HG02884 (cell line): ENCODE data around the gene HNRNPLL.

Experiments used
- ATAC-seq: cut with Tn5 transposase; IDR thresholded peaks from one replicate; pipeline ENCODE4 v1.9.1; 2021; ENCODE audit warnings: mild to moderate bottlenecking, moderate library complexity; ENCODE audit not compliant: unreplicated experiment

Gene HNRNPLL

DNA sequence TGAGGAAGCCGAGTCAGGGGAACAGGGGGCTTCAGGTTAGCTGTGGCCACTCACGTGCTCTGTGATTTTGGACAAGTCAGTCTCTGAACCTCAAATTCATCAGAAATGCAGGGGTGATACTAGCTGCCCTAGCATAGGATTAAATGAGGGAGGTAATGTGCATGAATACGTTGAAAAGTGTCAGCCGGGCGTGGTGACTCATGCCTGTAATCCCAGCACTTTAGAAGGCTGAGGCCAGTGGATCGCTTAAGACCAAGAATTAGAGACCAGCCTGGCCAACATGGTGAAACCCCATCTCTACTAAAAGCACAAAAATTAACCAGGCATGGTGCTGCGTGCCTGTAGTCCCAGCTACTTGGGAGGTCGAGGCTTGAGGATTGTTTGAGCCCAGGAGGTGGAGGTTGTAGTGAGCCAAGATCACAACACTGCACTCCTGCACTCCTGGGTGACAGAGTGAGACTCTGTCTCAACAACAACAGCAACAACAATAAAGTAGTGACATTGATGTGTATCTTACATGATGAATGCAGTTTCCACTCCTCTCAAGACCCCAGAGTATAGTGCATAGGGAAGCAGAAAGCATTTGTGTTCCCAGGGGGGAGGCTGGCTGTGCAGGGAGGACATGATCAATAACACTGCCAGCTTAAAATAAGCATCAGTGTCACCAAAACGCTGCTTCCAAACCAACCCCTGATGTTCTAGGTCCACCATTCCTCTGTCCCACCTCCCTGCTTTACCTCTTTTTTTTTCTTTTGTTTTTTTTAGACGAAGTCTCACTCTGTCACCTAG is 68.8 kb downstream of the HNRNPLL start:
- ATAC-seq = no peak

DNA sequence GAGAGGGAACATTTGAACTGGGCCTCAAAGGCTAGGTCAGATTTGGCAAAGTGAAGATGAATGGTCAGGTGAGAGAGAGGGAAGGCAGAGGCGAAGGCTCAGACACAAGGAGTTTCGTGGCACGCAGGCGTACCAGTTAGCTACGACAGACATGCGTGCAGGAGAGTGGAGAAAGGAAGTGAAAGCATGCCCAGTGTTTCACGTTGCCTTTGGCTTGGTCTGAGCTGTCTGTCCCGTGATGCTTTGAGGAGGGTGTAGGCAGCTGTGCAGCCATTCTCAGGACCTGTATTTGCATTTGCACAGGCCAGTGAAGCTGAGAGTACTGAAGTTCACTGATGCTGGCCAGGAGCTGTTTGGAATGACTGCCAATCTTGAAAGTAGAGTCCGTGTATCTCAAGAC is 69.5 kb downstream of the HNRNPLL start:
- ATAC-seq = peak; percentile 96

DNA sequence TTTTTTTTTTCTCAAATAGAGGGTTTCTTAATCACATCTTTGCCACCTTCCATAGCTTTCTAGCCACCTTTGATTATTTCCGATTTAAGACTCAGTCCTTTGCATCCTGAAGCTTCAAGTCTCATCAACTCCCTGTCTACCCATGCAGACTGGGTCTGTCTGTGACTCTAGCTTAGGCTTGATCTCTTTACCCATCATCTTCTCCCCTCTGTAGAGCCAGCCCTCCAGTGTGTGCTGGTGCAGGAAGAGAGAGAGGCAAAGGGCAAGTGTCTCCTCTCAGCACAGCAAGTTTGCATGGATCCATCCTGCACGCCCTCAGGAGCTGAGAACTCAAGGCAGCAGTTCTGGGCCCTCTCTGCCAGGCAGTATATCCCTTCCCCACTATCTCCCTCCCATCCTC is 70.4 kb downstream of the HNRNPLL start:
- ATAC-seq = no peak

DNA sequence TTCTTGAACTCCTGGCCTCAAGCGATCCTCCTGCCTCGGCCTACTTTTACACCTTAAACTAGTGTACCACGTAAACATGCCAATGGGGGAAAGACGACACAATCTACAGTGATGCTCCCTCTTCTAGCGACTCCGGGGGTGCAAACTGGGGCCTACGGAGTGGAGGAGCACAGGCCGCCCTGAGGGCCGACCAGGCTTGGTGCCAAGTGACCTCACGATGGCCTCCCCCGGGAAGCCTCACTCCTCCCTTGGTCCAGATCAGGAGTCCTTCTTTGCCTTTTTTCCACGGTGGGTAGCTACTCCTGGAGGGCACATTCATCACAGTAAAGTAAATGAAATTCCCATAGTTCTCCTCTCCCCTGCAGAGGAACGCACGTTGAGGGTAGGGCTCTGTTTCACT is 73.5 kb downstream of the HNRNPLL start:
- ATAC-seq = no peak

DNA sequence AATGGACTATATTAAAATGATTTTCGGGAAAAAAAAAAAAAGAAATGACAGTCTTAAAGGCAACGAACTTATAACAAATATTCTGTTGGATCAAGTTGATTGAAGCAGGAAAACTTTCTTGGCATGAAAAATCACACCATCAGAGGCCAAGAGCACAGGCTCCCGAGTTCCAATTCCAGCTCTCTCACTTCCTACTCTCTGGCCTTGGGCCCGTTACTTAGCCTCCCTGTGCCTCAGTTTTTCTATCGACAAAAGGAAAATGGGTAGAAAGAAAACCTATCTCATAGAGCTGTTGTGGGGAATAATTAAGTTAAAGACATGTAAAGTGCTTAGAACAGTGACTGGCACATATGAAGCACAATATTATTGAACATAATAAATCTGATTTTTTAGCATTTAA is 74.2 kb downstream of the HNRNPLL start:
- no peak for ATAC-seq

DNA sequence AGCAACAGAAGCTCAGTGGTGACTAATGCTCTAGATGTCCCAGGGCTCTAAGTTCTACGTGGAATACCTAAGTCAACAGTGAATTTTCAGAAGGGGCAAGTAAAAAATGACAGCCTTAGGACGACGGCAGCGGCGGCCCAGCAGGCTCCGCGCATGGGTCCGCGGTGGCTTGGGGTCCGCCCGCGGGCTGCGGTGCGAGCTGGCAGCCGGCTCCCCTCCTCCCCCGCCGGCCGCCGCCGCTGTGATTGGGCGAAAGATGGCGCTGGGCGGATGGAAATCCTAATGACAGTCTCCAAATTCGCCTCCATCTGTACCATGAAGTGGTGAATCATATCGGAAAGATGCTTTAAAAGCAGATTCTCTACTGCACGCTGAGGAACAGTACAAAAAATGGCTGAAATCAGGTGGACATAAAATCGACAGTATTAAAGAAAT is 74.7 kb downstream of the HNRNPLL start:
- ATAC-seq = no peak

DNA sequence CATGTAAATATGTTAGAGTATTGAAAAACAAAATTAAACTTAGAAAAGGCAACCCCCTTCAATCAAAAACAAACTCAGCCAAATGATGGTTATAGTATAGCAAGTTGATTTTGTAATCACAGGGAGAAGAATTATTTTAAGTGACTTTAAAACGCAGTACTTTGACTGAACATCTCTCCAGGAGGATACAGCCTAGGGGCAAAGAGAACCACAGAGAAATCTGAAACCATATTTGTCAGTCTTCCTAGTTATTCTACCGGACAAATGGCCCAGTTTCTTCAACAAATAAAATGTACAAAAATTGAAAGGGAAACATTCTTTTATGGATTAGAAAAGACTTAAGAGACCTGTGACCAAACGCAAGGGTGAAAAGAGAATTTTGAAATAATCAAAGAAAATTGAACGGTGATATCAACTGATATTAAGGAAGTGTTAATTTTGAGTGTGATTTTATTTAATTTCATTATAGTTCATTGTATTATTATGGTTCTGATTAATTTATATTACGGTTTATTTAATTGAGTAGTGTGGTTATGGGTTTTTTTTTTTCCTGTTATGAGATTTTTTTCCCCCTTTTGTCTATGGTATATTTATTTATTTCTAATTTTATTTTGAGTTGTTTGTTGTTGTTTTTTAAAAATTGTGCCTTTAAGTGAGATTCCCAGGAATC is 75.3 kb downstream of the HNRNPLL start:
- ATAC-seq = no peak

DNA sequence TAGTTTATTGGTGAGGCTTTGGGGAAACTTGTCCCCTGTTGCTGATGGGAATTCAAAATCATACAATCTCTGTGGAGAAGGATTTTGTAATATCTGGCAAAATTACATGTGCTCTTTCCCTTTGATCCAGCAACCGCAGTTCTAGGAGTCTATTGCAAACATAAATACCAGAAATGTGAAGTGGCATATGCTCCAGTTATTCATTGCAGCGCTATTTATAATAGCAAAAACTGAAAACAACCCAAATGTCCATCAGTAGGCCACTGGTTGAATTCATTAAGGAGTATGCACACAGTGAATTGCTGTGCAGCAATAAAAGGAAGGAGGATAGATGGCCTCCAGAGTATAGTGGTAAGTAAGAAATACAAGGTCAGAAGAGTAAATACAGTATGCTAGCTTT is 76.5 kb downstream of the HNRNPLL start:
- ATAC-seq = no peak

DNA sequence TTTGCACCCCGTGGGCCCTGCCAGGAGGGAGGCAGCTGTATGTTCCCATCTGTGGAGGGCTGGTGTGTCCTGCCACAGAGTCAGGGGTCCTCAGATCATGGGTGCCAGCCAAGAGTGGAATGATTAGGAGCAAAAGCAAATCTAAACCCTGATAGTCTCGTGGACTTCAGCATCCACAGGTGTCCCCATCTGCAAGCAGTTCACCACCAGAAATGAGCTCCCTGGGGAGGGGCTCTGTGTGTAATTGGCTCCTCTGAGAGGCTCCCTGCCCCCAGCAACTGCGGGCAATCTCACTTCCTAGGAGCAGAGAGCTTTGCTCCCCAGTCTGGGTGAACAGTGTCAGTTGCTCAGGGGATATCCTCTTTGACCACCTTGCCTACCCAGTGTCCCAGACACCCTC is 78.1 kb downstream of the HNRNPLL start:
- ATAC-seq = no peak

DNA sequence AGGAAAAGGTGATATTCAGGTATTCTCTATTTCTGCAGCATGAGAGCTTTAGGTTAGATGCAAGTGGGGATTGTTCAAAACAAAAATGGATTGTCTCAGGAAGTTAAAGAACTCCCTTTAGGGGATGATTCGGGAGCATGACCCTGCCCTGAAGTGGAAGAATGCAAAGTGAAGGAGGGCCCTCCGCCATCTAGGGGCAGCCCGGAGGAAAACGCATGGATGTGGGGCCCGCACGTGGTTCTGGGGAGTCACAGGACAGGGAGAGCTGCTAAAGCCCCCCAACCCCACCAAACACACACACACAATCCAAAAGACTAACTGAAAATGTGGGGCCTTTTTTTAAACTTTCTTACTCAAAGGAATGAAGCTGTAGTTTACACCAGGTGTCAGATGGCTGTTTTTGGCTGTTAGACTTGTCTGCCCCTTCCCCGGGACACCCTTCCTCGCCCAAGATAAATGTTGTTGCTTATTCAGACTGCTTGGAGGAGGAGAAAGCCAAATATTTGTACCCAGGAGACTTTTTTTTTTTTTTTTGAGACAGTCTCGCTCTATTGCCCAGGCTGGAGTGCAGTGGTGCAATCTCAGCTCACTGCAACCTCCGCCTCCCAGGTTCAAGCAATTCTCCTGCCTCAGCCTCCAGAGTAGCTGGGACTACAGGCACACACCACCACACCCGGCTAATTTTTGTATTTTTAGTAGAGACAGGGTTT is 78.8 kb downstream of the HNRNPLL start:
- no peak for ATAC-seq

DNA sequence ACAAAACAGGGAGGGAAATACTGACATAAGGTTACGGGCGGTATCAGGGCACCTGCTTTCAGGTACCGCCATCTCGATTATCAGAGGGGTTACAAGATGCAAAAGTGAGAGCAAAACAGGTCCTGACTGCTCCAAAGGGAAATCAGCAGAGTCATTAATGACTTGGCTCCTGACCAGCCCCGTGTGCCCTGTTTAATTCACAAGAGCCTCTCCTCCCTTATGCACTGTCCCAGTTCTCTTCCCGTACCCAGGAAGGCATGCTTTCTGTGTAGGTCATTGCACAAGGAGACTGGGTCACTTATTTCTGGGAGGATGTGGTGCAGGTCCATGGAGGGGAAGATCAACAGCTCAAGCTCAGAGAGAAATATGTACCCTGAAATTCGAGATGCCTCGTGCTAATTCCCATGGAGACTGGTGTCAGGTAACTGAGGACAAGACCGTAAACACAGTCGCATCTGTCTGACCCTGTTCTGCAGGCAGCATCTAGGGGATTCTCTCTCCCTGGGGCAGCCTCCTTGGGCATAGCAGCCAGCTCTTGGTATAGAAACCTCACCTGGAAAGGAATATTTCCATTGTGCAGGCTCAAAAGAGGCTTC is 79.9 kb downstream of the HNRNPLL start:
- ATAC-seq = no peak

DNA sequence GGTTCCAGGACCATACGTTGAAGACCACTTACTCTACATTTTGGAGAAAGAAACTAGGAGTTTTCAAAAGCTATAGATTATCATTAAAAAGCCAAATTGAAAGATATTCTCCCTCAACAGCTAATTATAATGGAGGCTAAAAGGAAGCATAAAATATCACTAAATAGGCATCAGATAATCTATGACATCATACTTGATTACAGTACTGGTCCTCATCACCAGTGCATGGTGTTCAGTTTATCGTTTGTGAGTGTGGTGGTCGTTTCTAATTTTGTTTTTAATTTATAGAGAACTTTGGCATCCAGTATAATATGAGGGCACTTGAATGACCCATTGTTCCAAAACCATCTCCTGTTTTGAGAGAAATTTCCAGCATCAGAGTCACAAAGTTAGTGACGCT is 80.9 kb downstream of the HNRNPLL start:
- no peak for ATAC-seq

DNA sequence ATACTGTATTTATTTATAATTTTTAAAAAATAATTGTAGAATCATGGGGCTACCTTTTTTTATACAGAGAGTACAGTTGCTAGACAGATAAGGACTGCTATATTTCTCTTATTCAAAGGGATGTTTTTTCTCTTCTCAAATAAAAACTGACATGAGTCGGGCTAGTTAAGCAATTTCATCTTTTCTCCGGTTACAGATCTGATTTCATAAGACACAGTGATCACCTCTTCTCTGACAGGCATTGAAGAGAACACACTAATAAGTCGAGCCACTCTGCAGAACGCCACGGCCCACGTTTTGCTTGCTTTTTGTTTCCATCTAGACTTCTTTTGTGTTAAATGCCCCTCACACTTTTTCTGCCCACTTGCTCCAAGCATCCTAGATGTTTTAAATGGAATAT is 85.4 kb downstream of the HNRNPLL start:
- ATAC-seq = no peak

DNA sequence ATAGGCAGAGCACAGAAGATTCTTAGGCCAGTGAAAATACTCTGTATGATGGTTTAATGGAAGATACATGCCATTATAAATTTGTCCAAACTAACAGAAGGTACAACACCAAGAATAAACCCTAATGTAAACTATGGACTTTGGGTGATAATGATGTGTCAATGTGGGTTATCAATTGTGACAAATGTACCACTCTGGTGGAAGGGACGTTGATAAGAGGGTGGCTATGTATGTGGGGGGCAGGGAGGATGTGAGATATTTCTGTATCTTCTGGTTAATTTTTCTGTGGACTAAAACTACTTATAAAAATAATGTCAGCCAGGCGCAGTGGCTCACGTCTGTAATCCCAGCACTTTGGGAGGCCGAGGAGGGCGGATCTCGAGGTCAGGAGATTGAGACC is 86.2 kb downstream of the HNRNPLL start:
- ATAC-seq = no peak

DNA sequence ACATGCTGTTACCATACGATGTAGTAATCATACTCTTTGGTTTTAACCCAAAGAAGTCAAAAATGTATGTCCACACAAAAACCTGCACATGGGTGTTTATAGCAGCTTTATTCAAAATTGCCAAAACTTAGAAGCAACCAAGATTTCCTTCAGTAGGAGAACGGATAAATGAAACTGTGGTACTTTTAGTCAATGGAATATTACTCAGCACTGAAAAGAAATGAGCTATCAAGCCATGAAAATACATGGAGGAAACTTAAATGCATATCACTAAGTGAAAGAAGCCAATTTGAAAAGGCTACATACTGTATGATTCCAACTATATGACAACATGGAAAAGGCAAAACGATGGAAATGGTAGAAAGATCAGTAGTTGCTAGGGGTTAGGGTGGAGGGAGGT is 86.6 kb downstream of the HNRNPLL start:
- ATAC-seq = no peak

DNA sequence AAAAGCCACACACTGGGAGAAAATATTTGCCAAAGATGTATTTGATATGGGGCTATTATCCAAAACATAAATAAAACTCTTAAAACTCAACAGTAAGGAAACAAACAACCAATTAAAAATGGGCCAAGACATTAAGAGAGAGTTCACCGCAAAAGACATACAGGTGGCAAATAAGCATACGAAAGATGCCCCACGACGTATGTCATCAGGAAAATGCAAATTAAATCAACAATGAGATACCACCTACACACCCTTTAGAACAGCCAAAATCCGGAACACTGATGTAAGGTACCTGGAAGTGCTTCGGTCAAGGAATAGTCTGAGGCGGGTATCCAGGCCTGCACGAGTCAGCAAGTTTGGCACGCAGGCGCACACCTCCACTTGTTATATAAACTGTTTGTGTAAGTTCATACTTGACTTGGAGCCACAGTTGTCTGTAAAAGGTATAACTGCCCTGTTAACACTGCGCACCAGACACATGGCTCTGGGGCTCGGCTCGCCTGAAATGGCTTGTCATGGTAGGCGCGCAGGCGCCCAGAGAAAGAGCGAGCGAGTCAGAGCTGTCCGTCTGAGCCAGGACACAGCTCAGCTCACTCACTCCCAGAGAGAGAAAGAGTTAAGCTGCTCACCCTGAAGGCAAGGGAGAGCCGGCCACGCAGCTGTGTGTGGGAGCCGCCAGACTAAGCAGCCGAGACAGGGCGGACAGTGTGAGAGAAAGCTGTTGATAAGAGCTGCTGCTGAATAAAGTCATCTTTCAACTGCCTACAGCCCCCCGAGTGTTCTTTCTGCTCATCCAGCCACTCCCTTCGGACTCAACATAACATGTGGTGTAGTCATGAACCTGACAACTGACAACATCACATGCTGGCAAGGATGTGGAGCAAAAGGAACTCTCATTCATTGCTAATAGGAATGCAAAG is 87.3 kb downstream of the HNRNPLL start:
- no peak for ATAC-seq

DNA sequence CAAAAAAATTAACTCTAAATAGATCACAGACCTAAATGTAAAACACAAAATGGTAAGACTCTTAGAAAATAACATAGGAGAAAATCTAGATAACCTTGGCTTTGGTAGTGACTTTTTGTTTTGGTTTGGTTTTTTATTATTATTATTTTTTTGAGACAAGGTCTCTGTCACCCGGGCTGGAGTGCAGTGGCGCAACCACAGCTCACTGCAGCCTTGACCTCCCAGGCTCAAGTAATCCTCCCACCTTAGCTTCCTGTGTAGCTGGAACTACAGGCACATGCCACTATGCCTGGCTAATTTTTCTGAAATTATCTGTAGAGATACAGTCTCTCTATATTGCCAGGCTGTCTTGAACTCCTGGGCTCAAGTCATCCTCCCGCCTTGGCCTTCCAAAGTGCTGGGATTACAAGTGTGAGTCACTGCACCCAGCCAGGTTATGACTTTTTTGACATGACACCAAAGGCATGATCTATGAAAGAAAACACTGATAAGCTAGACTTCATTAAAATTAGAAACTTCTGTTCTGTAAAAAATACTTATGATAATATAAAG is 88.0 kb downstream of the HNRNPLL start:
- no peak for ATAC-seq

DNA sequence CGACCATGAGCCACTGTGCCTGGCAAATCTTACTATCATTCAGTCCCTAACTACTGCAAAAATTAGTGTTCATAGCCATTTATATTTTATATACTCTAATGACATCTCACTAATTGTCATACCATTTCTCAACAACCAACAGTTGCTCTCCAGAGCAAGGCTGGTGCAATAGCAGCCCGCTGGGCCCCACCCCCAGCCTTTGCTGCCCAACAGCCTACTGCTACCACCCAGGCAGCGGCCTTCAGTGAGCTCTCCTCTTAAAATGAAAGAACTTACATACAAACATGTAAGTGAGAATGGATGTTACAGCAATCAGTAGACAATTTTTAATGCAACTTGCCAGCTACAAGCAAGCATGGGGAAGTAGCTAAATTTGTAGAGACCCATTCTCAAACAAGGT is 90.5 kb downstream of the HNRNPLL start:
- ATAC-seq = no peak
